HepG2 (cell line): ENCODE results near the gene TTC23L. TPM values are rescaled to one million over a fixed set of nuclear protein-coding genes. Genes with fewer than 3 reads are reported as not detected.

Experiments
- AFF4 ChIP-seq: sonication (generic); formaldehyde crosslinking; IDR thresholded peaks from 2 replicates; pipeline ENCODE4 v1.4.0; 2020; ENCODE audit warnings: missing genetic modification reagents
- CCDC6 ChIP-seq: sonication (generic); formaldehyde crosslinking; IDR thresholded peaks from 2 replicates; pipeline ENCODE4 v1.8.1; 2022; ENCODE audit warnings: mild to moderate bottlenecking, missing genetic modification reagents, moderate library complexity
- GMEB2 ChIP-seq: IDR thresholded peaks from 2 replicates; pipeline ENCODE4 v1.6.1; 2016; ENCODE audit warnings: missing biosample characterization, missing genetic modification reagents, low read depth
- LCORL ChIP-seq, 2 experiments: fragments of 450-650 bp in 1 of 2; sonication (generic) in 1 of 2; formaldehyde crosslinking in 1 of 2; IDR thresholded peaks; 2 replicates each; pipeline versions ENCODE4 v1.5.0 to v1.6.1; 2017 to 2020; ENCODE audit warnings: antibody characterized with exemption in 1 of 2, missing genetic modification reagents in 1 of 2
- MTA3 ChIP-seq: sonication (generic); formaldehyde crosslinking; IDR thresholded peaks from 2 replicates; pipeline ENCODE4 v1.4.0; 2020; ENCODE audit warnings: missing genetic modification reagents
- PAWR ChIP-seq: sonication (generic); formaldehyde crosslinking; IDR thresholded peaks from 2 replicates; pipeline ENCODE4 v1.4.0; 2020; ENCODE audit warnings: missing genetic modification reagents, mild to moderate bottlenecking, borderline replicate concordance
- RORA ChIP-seq: sonication (generic); formaldehyde crosslinking; IDR thresholded peaks from 2 replicates; pipeline ENCODE4 v1.5.0; 2020; ENCODE audit warnings: mild to moderate bottlenecking, missing genetic modification reagents, moderate library complexity
- SALL1 ChIP-seq: sonication (generic); formaldehyde crosslinking; IDR thresholded peaks from 2 replicates; pipeline ENCODE4 v1.8.0; 2022; ENCODE audit warnings: mild to moderate bottlenecking, missing genetic modification reagents
- THYN1 ChIP-seq: sonication (generic); formaldehyde crosslinking; IDR thresholded peaks from 2 replicates; pipeline ENCODE4 v1.8.1; 2023; ENCODE audit warnings: low read depth, mild to moderate bottlenecking, moderate library complexity, missing genetic modification reagents, borderline replicate concordance
- TRAFD1 ChIP-seq: sonication (generic); formaldehyde crosslinking; IDR thresholded peaks from 2 replicates; pipeline ENCODE4 v1.5.1; 2020; ENCODE audit warnings: missing genetic modification reagents, mild to moderate bottlenecking, borderline replicate concordance
- ZFX ChIP-seq: sonication (generic); formaldehyde crosslinking; IDR thresholded peaks from 2 replicates; pipeline ENCODE4 v1.4.0; 2020; ENCODE audit warnings: mild to moderate bottlenecking, low read depth, missing genetic modification reagents, moderate library complexity
- ZNF17 ChIP-seq: sonication (generic); formaldehyde crosslinking; IDR thresholded peaks from 2 replicates; pipeline ENCODE4 v1.5.0; 2020; ENCODE audit warnings: mild to moderate bottlenecking, missing genetic modification reagents
- ZNF275 ChIP-seq: sonication (generic); formaldehyde crosslinking; IDR thresholded peaks from 2 replicates; pipeline ENCODE4 v1.8.0; 2022; ENCODE audit warnings: missing genetic modification reagents, mild to moderate bottlenecking, inconsistent platforms, borderline replicate concordance
- ZNF333 ChIP-seq: sonication (generic); formaldehyde crosslinking; IDR thresholded peaks from 2 replicates; pipeline ENCODE4 v1.4.0; 2020; ENCODE audit warnings: mild to moderate bottlenecking, missing genetic modification reagents, borderline replicate concordance
- ZNF556 ChIP-seq: sonication (generic); formaldehyde crosslinking; IDR thresholded peaks from 2 replicates; pipeline ENCODE4 v1.4.0; 2020; ENCODE audit warnings: mild to moderate bottlenecking, missing genetic modification reagents, borderline replicate concordance
- ZSCAN5A ChIP-seq: sonication (generic); formaldehyde crosslinking; IDR thresholded peaks from 2 replicates; pipeline ENCODE4 v1.8.0; 2022; ENCODE audit warnings: mild to moderate bottlenecking, missing genetic modification reagents, borderline replicate concordance
- polyA plus RNA-seq, 8 experiments: library from polyadenylated mRNA; depleted of rRNA in 3 of 8; stranded (reverse) in 7 of 8; unstranded in 1 of 8; fragments of >200 nt; fragmentation: Illumina TruSeq in 4 of 8; extraction: Trizol in 4 of 8; gene quantifications; 2 replicates each; pipeline versions ENCODE4 v1.2.1 to v1.2.3, GENCODE V29; 2011 to 2016; ENCODE audit warnings: low read depth in 4 of 8, missing spikeins in 1 of 8, mixed read lengths in 1 of 8; ENCODE audit not compliant: insufficient read depth in 1 of 8
- total RNA-seq, 5 experiments: library from RNA; depleted of rRNA; stranded (reverse); fragments of >200 nt; fragmentation: Illumina TruSeq; extraction: Trizol; gene quantifications; 2 replicates each; pipeline ENCODE4 v1.2.3, GENCODE V29; 2016; ENCODE audit warnings: low read depth in 1 of 5

TTC23L gene
- total and polyA plus RNA-seq, 2 of the 13 experiments (the other 11 are each of a cell fraction or from before 2014, with no cell fraction given), result 0.37 to 1.4 TPM

- TF ChIP-seq RORA (CRISPR knock-in tag) (no peak), ZNF17 (CRISPR knock-in tag) (no peak), ZNF556 (CRISPR knock-in tag) (no peak), GMEB2 (CRISPR knock-in tag) (no peak), THYN1 (CRISPR knock-in tag) (no peak), TRAFD1 (CRISPR knock-in tag) (no peak), LCORL (IDR thresholded peaks at IDR 0.05) (no peak), LCORL (CRISPR knock-in tag; IDR thresholded peaks at IDR 0.05) (no peak), ZNF275 (CRISPR knock-in tag) (no peak), ZFX (CRISPR knock-in tag) (peak; percentile 66; the same call in 1 of the 2 replicates), PAWR (no peak), AFF4 (CRISPR knock-in tag) (no peak; the same call in 1 of the 2 replicates), SALL1 (peak; percentile 58), MTA3 (no peak), CCDC6 (0 out of 2 replicates have a peak, but pooled peaks have one; percentile 50), ZSCAN5A (CRISPR knock-in tag) (no peak), ZNF333 (CRISPR knock-in tag) (peak; percentile 52; the same call in 1 of the 2 replicates)
Observed at GRCh38 chr5:34929720-34930461, 90.9 kb downstream of the TTC23L start (continued).
